ENCODE measurements around the gene ABR. TPM values are rescaled to one million over a fixed set of nuclear protein-coding genes. Genes with fewer than 3 reads are reported as not detected.

The ABR gene
- total and polyA plus RNA-seq, 2 of the 13 experiments (the other 11 are each of a cell fraction or from before 2014, with no cell fraction given), result 12.4 to 40.4 TPM

DNA sequence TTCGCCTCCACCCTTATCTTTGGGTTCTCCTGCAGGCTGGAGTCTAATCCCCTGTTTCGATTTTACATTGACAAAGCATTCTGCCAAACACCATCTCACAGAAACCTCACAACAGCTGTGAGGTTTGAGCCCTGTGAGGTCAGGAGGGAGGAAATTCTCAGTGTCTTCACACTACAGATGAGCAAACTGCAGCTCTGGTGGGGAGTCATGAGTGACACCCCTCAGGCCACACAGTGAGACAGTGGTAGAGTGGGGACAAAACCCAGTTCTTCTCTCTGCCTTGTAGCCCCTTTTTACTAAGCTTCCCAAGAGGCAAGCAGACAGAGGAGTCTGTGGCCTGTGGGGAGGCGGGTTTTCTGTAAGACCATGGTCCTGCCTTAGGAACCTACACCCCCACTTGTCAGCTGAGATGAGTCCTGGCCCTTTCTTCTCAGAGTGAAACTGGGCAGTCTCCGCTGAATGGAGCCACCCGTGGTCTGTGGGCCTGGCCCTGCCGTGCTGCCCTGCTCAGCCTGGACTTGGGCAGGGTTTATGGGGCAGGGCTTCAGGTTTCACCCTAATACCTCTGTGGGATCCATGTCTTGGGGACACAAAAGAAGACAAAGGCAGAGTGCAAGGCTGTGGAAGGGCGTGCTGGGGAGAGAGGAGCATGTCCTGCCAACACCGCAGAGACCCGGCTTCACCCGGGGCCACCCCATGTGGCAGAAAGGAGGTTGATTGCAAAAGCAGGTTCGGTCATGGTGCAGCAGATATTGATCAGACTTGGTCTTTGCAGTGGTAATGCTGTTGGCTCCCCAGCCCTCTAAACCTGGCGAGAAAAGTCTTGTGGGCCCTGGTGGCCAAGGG lies 59.0 kb downstream of the ABR start (continued):
- TF ChIP-seq, protein P1, sequence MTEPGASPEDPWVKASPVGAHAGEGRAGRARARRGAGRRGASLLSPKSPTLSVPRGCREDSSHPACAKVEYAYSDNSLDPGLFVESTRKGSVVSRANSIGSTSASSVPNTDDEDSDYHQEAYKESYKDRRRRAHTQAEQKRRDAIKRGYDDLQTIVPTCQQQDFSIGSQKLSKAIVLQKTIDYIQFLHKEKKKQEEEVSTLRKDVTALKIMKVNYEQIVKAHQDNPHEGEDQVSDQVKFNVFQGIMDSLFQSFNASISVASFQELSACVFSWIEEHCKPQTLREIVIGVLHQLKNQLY (CRISPR knock-in tag; IDR thresholded peaks at IDR 0.05), result no peak
- TF ChIP-seq SCMH1 (CRISPR knock-in tag; IDR thresholded peaks at IDR 0.05; ENCODE audit: borderline replicate concordance), result no peak
- no peak for TF ChIP-seq TEAD3 (CRISPR knock-in tag; optimal IDR thresholded peaks at IDR 0.05; ENCODE audit: borderline replicate concordance)
- no peak for TF ChIP-seq MTA3 (CRISPR knock-in tag; IDR thresholded peaks at IDR 0.05)
- no peak for TF ChIP-seq NFYC (CRISPR knock-in tag; IDR thresholded peaks at IDR 0.05)

DNA sequence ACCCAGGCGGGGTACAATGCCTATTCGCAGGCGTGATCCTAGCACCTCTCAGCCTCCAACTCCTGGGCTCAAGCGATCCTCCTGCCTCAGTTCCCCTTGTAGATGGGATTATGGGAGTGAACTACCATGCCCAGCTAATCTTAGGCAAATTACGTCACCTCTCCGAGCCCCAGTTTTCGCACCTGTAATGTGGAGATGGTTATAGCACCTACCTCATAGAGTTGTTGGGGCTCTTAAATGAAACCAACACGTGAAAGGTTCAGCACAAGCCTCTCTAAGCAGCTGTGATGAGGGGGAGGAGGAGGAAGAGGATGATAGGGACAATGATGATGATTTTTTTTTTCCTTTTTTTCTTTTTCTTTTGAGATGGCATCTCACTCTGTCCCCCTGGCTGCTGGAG lies 59.9 kb downstream of the ABR start:
- Histone ChIP-seq H3K4me3 (replicated peaks in 1 of 3; ENCODE audit: insufficient read depth in 1 of 3, low read depth in 2 of 3, low read length in 3 of 3) (no peak overlapping the region), H3K79me2 (ENCODE audit: insufficient read depth, low read length) (no peaks in the 10 kb centered on the region), H3K36me3 (replicated peaks in 1 of 2; ENCODE audit: control insufficient read depth in 1 of 2, insufficient read depth in 2 of 2, low read length in 2 of 2) (no peaks in the 10 kb centered on the region), H3K27ac (ENCODE audit: extremely low read length, insufficient read depth, low read length) (no peak overlapping the region), H3K9ac (ENCODE audit: insufficient read depth, low read depth, low read length) (no peak overlapping the region), H3K9me3 (ENCODE audit: low read length) (no peaks in the 10 kb centered on the region), H3K4me1 (ENCODE audit: insufficient read depth, low read length) (peaks cover 33% of the 10 kb centered on the region), H4K20me1 (ENCODE audit: insufficient read depth, low read length) (no peaks in the 10 kb centered on the region), H3K27me3 (ENCODE audit: control insufficient read depth in 1 of 2, insufficient read depth in 2 of 2, low read length in 2 of 2) (peaks cover 19 to 38% of the 10 kb centered on the region in 2 experiments; a peak in 4 of 5 replicates), H2AFZ (ENCODE audit: low read length) (no peak overlapping the region), H3K4me2 (ENCODE audit: low read depth, low read length) (no peak overlapping the region)
- ATAC-seq (no peak), FAIRE-seq (no peak), DNase-seq (ENCODE audit: low spot score) (no peak)
- ChIA-PET POLR2A (no interaction called here), CTCF (ENCODE audit: low intra/inter-chr PET ratio, low total read pairs) (no interaction called here)
- BruUV-seq (replicated peaks), result no TSS peak
- 6% methylated on average over 8 of the region's 8 CpGs for WGBS (ENCODE audit: low lambda C conversion rate)
- in situ Hi-C loops (cut with HindIII; ENCODE audit: extremely low pct_ligation_motif_present, low pct_unique_long_range_greater_than_20kb) (loop anchor here (5.0 kb wide), 1 partner anchor 67 kb away; no protein-coding TSS in a partner anchor), intact Hi-C loops (cut with micrococcal nuclease; ENCODE audit: unreplicated experiment) (no loop called here)
- no peak for TF ChIP-seq NR2F1 (CRISPR knock-in tag; IDR thresholded peaks at IDR 0.05)
- peak; percentile 58 for TF ChIP-seq ATF7 (IDR thresholded peaks at IDR 0.05)
- no peak for TF ChIP-seq ATF7 (CRISPR knock-in tag; IDR thresholded peaks at IDR 0.05)
